WTC11 (cell line): ENCODE data around the gene GLI2. TPM values are rescaled to one million over a fixed set of nuclear protein-coding genes. Genes with fewer than 3 reads are reported as not detected.

ENCODE experiments used
- ATAC-seq: fragments of 200-7000 bp; cut with Tn5 transposase; 2 replicates; pipeline ENCODE4 v1.10.0; 2021; ENCODE audit warnings: mild to moderate bottlenecking, moderate library complexity
- CTCF ChIA-PET: fragments of 300-600 bp; sonication (Branson Sonifier 250); formaldehyde crosslinking; loops from one replicate; lab custom pipeline; 2021; ENCODE audit warnings: antibody characterized with exemption; lab: Charles Lee
- POLR2A ChIA-PET: fragments of 350-600 bp; sonication (Branson Sonifier 250); formaldehyde crosslinking; loops from one replicate; lab custom pipeline; 2021; ENCODE audit warnings: antibody characterized with exemption; lab: Charles Lee
- DNase-seq: peaks from one replicate; pipeline ENCODE4 v3.0.0; 2021; ENCODE audit warnings: low spot score
- H3K27ac Mint-ChIP-seq: 2 replicates; pipeline ENCODE4 v1.8.0; 2021; ENCODE audit warnings: mixed read lengths
- H3K27me3 Mint-ChIP-seq: 2 replicates; pipeline ENCODE4 v1.8.0; 2021; ENCODE audit warnings: low read depth, mild to moderate bottlenecking, moderate library complexity, mixed read lengths
- H3K36me3 Mint-ChIP-seq: 2 replicates; pipeline ENCODE4 v1.8.0; 2021; ENCODE audit warnings: mixed read lengths
- H3K4me1 Mint-ChIP-seq: 2 replicates; pipeline ENCODE4 v1.8.0; 2022; ENCODE audit warnings: mixed read lengths
- H3K4me3 Mint-ChIP-seq: 2 replicates; pipeline ENCODE4 v1.8.0; 2021; ENCODE audit warnings: mild to moderate bottlenecking, moderate library complexity, mixed read lengths
- H3K9me3 Mint-ChIP-seq: 2 replicates; pipeline ENCODE4 v1.8.0; 2021; ENCODE audit warnings: mixed read lengths
- EMX1 ChIP-seq: fragments of 250-450 bp; sonication (Bioruptor Pico); IDR thresholded peaks from 2 replicates; pipeline ENCODE4 v1.8.0; 2021; ENCODE audit warnings: mild to moderate bottlenecking
- GTF2I ChIP-seq: fragments of 250-450 bp; sonication (Bioruptor Pico); conservative IDR thresholded peaks from 2 replicates; pipeline ENCODE4 v1.4.0; 2021; ENCODE audit warnings: mild to moderate bottlenecking
- IRF2 ChIP-seq: sonication (generic); formaldehyde crosslinking; IDR thresholded peaks from 2 replicates; pipeline ENCODE4 v1.8.0; 2022; ENCODE audit warnings: low read depth, missing genetic modification reagents, borderline replicate concordance
- JUN ChIP-seq: sonication (generic); formaldehyde crosslinking; IDR thresholded peaks from 2 replicates; pipeline ENCODE4 v1.8.0; 2023; ENCODE audit warnings: mild to moderate bottlenecking, missing genetic modification reagents
- MXD4 ChIP-seq: fragments of 250-450 bp; sonication (Bioruptor Pico); IDR thresholded peaks from 2 replicates; pipeline ENCODE4 v1.8.0; 2021; ENCODE audit warnings: mild to moderate bottlenecking, moderate library complexity, borderline replicate concordance
- NFATC4 ChIP-seq: fragments of 250-450 bp; sonication (Bioruptor Pico); IDR thresholded peaks from 2 replicates; pipeline ENCODE4 v1.9.0; 2021; ENCODE audit warnings: mild to moderate bottlenecking
- NR2C2 ChIP-seq: sonication (generic); formaldehyde crosslinking; IDR thresholded peaks from 2 replicates; pipeline ENCODE4 v1.8.0; 2022; ENCODE audit warnings: mild to moderate bottlenecking, missing genetic modification reagents
- NR3C1 ChIP-seq: sonication (generic); formaldehyde crosslinking; conservative IDR thresholded peaks from 2 replicates; pipeline ENCODE4 v1.8.1; 2023; ENCODE audit warnings: low read depth, mild to moderate bottlenecking, missing genetic modification reagents
- SMAD4 ChIP-seq: sonication (generic); formaldehyde crosslinking; IDR thresholded peaks from 2 replicates; pipeline ENCODE4 v1.8.0; 2022; ENCODE audit warnings: mild to moderate bottlenecking, missing genetic modification reagents
- TCF7 ChIP-seq: sonication (generic); formaldehyde crosslinking; IDR thresholded peaks from 2 replicates; pipeline ENCODE4 v1.8.0; 2022; ENCODE audit warnings: mild to moderate bottlenecking, low read depth, missing genetic modification reagents, moderate library complexity
- ZNF219 ChIP-seq: sonication (generic); formaldehyde crosslinking; IDR thresholded peaks from 2 replicates; pipeline ENCODE4 v1.8.0; 2023; ENCODE audit warnings: missing genetic modification reagents, mild to moderate bottlenecking, borderline replicate concordance
- ZNF232 ChIP-seq: sonication (generic); formaldehyde crosslinking; IDR thresholded peaks from 2 replicates; pipeline ENCODE4 v1.8.0; 2022; ENCODE audit warnings: mild to moderate bottlenecking, missing genetic modification reagents
- ZNF263 ChIP-seq: sonication (generic); formaldehyde crosslinking; IDR thresholded peaks from 2 replicates; pipeline ENCODE4 v1.8.1; 2022; ENCODE audit warnings: low read depth, mild to moderate bottlenecking, moderate library complexity, missing genetic modification reagents
- ZNF423 ChIP-seq: fragments of 250-450 bp; sonication (Bioruptor Pico); IDR thresholded peaks from 2 replicates; pipeline ENCODE4 v2.1.2; 2022; ENCODE audit warnings: mild to moderate bottlenecking, moderate library complexity
- ZNF671 ChIP-seq: fragments of 250-450 bp; sonication (Bioruptor Pico); IDR thresholded peaks from 2 replicates; pipeline ENCODE4 v1.8.0; 2021; ENCODE audit warnings: mild to moderate bottlenecking
- total RNA-seq: library from RNA; stranded (reverse); gene quantifications from 3 replicates; pipeline ENCODE4 v1.2.3, GENCODE V29; 2021
- TF ChIP-seq, protein P1 (sequence below): sonication (generic); formaldehyde crosslinking; IDR thresholded peaks from 2 replicates; pipeline ENCODE4 v1.8.1; 2023; ENCODE audit warnings: mild to moderate bottlenecking, missing genetic modification reagents, moderate library complexity
- TF ChIP-seq, protein P2 (sequence below): sonication (generic); formaldehyde crosslinking; IDR thresholded peaks from 2 replicates; pipeline ENCODE4 v1.8.0; 2022; ENCODE audit warnings: mild to moderate bottlenecking, missing genetic modification reagents
- TF ChIP-seq, protein P3 (sequence below): fragments of 250-450 bp; sonication (Bioruptor Pico); IDR thresholded peaks from 2 replicates; pipeline ENCODE4 v1.8.0; 2021; ENCODE audit warnings: mild to moderate bottlenecking
- TF ChIP-seq, protein P4 (sequence below): sonication (generic); formaldehyde crosslinking; IDR thresholded peaks from 2 replicates; pipeline ENCODE4 v1.8.1; 2023; ENCODE audit warnings: mild to moderate bottlenecking, missing genetic modification reagents, moderate library complexity
- TF ChIP-seq, protein P5 (sequence below): sonication (generic); formaldehyde crosslinking; IDR thresholded peaks from 2 replicates; pipeline ENCODE4 v1.8.1; 2022; ENCODE audit warnings: mild to moderate bottlenecking, moderate library complexity, missing genetic modification reagents
- TF ChIP-seq, protein P6 (sequence below): sonication (generic); formaldehyde crosslinking; IDR thresholded peaks from 2 replicates; pipeline ENCODE4 v1.8.1; 2023; ENCODE audit warnings: mild to moderate bottlenecking, missing genetic modification reagents, borderline replicate concordance

The GLI2 gene
- total RNA-seq, 1 experiment from 2014 or later = 60.9 TPM

DNA sequence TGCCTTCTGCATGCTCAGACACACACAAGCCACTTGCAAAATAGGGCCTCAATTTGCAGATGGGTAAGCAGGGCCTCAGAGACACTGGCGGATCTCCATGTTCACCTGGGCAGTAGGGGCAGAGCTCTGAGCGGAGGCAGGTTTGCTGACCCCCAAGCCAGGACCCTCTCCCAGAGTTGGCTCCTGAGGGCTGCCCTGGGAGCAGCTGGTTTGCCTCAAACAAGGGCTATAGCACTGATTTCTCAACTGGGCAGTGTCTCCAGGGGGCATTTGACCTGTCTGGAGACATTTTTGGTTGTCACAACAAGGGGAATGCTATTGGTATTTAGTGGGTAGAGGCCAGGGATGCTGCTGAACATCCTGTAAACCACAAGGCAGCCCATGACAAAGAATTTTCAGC, 11.6 kb downstream of the GLI2 start:
- no peak for TF ChIP-seq GTF2I (CRISPR knock-in tag)
- TF ChIP-seq, protein P1, sequence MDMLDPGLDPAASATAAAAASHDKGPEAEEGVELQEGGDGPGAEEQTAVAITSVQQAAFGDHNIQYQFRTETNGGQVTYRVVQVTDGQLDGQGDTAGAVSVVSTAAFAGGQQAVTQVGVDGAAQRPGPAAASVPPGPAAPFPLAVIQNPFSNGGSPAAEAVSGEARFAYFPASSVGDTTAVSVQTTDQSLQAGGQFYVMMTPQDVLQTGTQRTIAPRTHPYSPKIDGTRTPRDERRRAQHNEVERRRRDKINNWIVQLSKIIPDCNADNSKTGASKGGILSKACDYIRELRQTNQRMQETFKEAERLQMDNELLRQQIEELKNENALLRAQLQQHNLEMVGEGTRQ (CRISPR knock-in tag) = no peak
- no peak for TF ChIP-seq TCF7 (CRISPR knock-in tag)
- TF ChIP-seq, protein P2, sequence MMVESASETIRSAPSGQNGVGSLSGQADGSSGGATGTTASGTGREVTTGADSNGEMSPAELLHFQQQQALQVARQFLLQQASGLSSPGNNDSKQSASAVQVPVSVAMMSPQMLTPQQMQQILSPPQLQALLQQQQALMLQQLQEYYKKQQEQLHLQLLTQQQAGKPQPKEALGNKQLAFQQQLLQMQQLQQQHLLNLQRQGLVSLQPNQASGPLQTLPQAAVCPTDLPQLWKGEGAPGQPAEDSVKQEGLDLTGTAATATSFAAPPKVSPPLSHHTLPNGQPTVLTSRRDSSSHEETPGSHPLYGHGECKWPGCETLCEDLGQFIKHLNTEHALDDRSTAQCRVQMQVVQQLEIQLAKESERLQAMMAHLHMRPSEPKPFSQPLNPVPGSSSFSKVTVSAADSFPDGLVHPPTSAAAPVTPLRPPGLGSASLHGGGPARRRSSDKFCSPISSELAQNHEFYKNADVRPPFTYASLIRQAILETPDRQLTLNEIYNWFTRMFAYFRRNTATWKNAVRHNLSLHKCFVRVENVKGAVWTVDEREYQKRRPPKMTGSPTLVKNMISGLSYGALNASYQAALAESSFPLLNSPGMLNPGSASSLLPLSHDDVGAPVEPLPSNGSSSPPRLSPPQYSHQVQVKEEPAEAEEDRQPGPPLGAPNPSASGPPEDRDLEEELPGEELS (CRISPR knock-in tag) = no peak
- no peak for TF ChIP-seq ZNF671 (CRISPR knock-in tag)
- no peak for TF ChIP-seq JUN (CRISPR knock-in tag)
- no peak for TF ChIP-seq ZNF263 (CRISPR knock-in tag)
- no peak for TF ChIP-seq NFATC4 (CRISPR knock-in tag)
- TF ChIP-seq, protein P3, sequence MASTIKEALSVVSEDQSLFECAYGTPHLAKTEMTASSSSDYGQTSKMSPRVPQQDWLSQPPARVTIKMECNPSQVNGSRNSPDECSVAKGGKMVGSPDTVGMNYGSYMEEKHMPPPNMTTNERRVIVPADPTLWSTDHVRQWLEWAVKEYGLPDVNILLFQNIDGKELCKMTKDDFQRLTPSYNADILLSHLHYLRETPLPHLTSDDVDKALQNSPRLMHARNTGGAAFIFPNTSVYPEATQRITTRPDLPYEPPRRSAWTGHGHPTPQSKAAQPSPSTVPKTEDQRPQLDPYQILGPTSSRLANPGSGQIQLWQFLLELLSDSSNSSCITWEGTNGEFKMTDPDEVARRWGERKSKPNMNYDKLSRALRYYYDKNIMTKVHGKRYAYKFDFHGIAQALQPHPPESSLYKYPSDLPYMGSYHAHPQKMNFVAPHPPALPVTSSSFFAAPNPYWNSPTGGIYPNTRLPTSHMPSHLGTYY (CRISPR knock-in tag) = no peak
- TF ChIP-seq SMAD4 (CRISPR knock-in tag) = no peak
- no peak for DNase-seq
- H3K36me3 Mint-ChIP-seq = no peaks in the 10 kb centered on the region
- H3K27ac Mint-ChIP-seq = no peak overlapping the region
- peaks cover 89% of the 10 kb centered on the region for H3K4me1 Mint-ChIP-seq
- no peaks in the 10 kb centered on the region for H3K9me3 Mint-ChIP-seq
- H3K4me3 Mint-ChIP-seq = no peak overlapping the region
- no peaks in the 10 kb centered on the region for H3K27me3 Mint-ChIP-seq
- ChIA-PET POLR2A (interaction anchor here (0.6 kb wide), 1 partner anchor 609 kb away, joined by 3 read pairs; no protein-coding TSS in a partner anchor), CTCF (interaction anchor here (0.7 to 0.8 kb wide), 2 partner anchors 23 to 333 kb away, joined by 3 read pairs; no protein-coding TSS in a partner anchor)
- ATAC-seq = no peak

DNA sequence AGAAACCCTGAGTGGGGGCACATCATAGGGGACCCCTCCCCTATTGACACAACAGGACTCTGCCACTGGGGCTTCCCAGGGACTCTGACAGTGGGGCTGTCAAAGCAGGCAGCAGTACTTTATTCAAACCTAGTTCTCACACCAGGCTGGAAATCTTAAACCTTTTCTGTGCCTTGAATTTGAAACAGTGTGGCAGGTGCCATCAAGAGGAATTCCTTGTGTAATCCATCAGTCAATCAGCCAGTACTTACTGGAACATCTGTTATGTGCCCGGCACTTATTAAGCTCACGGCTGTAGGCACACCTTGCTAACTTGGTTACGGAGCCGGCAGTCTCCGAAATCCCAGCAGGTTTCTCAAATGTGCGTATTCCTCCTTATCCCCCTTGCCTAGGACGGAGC, 12.0 kb downstream of the GLI2 start:
- POLR2A ChIA-PET = no interaction called here
- CTCF ChIA-PET = interaction anchor here (0.7 kb wide), 1 partner anchor 22 kb away, joined by 3 read pairs; no protein-coding TSS in a partner anchor
- no peak overlapping the region for H3K4me3 Mint-ChIP-seq
- no peaks in the 10 kb centered on the region for H3K36me3 Mint-ChIP-seq
- H3K9me3 Mint-ChIP-seq = no peaks in the 10 kb centered on the region
- H3K4me1 Mint-ChIP-seq = peaks cover 85% of the 10 kb centered on the region
- DNase-seq (no peak), ATAC-seq (no peak)
- TF ChIP-seq, protein P4, sequence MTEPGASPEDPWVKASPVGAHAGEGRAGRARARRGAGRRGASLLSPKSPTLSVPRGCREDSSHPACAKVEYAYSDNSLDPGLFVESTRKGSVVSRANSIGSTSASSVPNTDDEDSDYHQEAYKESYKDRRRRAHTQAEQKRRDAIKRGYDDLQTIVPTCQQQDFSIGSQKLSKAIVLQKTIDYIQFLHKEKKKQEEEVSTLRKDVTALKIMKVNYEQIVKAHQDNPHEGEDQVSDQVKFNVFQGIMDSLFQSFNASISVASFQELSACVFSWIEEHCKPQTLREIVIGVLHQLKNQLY (CRISPR knock-in tag) = no peak
- TF ChIP-seq, protein P5, sequence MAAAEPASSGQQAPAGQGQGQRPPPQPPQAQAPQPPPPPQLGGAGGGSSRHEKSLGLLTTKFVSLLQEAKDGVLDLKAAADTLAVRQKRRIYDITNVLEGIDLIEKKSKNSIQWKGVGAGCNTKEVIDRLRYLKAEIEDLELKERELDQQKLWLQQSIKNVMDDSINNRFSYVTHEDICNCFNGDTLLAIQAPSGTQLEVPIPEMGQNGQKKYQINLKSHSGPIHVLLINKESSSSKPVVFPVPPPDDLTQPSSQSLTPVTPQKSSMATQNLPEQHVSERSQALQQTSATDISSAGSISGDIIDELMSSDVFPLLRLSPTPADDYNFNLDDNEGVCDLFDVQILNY = no peak
- TF ChIP-seq MXD4 (CRISPR knock-in tag) (no peak), NR2C2 (CRISPR knock-in tag) (no peak), NR3C1 (no peak), ZNF219 (CRISPR knock-in tag) (no peak), ZNF423 (CRISPR knock-in tag) (no peak), EMX1 (CRISPR knock-in tag) (no peak), IRF2 (CRISPR knock-in tag) (no peak), ZNF232 (no peak)
- TF ChIP-seq, protein P6, sequence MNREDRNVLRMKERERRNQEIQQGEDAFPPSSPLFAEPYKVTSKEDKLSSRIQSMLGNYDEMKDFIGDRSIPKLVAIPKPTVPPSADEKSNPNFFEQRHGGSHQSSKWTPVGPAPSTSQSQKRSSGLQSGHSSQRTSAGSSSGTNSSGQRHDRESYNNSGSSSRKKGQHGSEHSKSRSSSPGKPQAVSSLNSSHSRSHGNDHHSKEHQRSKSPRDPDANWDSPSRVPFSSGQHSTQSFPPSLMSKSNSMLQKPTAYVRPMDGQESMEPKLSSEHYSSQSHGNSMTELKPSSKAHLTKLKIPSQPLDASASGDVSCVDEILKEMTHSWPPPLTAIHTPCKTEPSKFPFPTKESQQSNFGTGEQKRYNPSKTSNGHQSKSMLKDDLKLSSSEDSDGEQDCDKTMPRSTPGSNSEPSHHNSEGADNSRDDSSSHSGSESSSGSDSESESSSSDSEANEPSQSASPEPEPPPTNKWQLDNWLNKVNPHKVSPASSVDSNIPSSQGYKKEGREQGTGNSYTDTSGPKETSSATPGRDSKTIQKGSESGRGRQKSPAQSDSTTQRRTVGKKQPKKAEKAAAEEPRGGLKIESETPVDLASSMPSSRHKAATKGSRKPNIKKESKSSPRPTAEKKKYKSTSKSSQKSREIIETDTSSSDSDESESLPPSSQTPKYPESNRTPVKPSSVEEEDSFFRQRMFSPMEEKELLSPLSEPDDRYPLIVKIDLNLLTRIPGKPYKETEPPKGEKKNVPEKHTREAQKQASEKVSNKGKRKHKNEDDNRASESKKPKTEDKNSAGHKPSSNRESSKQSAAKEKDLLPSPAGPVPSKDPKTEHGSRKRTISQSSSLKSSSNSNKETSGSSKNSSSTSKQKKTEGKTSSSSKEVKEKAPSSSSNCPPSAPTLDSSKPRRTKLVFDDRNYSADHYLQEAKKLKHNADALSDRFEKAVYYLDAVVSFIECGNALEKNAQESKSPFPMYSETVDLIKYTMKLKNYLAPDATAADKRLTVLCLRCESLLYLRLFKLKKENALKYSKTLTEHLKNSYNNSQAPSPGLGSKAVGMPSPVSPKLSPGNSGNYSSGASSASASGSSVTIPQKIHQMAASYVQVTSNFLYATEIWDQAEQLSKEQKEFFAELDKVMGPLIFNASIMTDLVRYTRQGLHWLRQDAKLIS (CRISPR knock-in tag) = no peak
- H3K27me3 Mint-ChIP-seq = no peaks in the 10 kb centered on the region
- no peak overlapping the region for H3K27ac Mint-ChIP-seq
